ENCODE measurements around the gene PTPRD.

DNA sequence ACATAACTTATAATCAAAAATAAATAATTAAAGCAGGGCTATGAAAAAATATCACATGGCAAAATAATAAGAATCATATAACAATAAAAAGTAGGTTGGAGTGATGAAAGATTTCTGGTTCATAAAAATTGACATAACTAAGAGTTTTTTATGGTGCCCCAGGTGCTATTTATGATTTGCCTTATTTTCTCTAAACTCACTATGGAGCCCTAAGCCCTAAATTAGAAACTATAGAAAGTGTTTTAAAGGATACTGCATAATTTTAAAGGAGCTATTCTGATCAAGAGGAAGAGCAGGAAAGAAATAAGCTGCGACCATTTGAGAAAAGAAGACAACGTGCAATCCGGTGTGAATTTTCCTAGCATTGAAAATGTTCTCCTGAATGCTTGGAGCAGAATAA is 2178.2 kb downstream of the PTPRD start:
- no peak for TF ChIP-seq ELF2 (CRISPR knock-in tag; IDR thresholded peaks at IDR 0.05)
- no peak for TF ChIP-seq ZSCAN29 (IDR thresholded peaks at IDR 0.05)
- no peak for TF ChIP-seq MAZ (CRISPR knock-in tag; conservative IDR thresholded peaks at IDR 0.05 in 1 of 2, IDR thresholded peaks at IDR 0.05 in 1 of 2)
- no peak for TF ChIP-seq ZNF239 (CRISPR knock-in tag; IDR thresholded peaks at IDR 0.05)
- TF ChIP-seq EZH2 (IDR thresholded peaks at IDR 0.05; ENCODE audit: borderline replicate concordance, low read depth, low read length), result no peak
- TF ChIP-seq PHB2 (IDR thresholded peaks at IDR 0.05; ENCODE audit: low read depth), result no peak
- no peak for TF ChIP-seq SMC3 (conservative IDR thresholded peaks at IDR 0.05; ENCODE audit: insufficient read depth, low read depth, low read length)
- no peak for TF ChIP-seq PRMT5 (CRISPR knock-in tag; IDR thresholded peaks at IDR 0.05)
- TF ChIP-seq RNF2 (IDR thresholded peaks at IDR 0.05), result no peak
- TF ChIP-seq, protein P1, sequence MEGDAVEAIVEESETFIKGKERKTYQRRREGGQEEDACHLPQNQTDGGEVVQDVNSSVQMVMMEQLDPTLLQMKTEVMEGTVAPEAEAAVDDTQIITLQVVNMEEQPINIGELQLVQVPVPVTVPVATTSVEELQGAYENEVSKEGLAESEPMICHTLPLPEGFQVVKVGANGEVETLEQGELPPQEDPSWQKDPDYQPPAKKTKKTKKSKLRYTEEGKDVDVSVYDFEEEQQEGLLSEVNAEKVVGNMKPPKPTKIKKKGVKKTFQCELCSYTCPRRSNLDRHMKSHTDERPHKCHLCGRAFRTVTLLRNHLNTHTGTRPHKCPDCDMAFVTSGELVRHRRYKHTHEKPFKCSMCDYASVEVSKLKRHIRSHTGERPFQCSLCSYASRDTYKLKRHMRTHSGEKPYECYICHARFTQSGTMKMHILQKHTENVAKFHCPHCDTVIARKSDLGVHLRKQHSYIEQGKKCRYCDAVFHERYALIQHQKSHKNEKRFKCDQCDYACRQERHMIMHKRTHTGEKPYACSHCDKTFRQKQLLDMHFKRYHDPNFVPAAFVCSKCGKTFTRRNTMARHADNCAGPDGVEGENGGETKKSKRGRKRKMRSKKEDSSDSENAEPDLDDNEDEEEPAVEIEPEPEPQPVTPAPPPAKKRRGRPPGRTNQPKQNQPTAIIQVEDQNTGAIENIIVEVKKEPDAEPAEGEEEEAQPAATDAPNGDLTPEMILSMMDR (IDR thresholded peaks at IDR 0.05 in 2 of 3, conservative IDR thresholded peaks at IDR 0.05 in 1 of 3; ENCODE audit: insufficient read depth in 2 of 3, low read depth in 1 of 3, low read length in 3 of 3), result no peak
- no peak for TF ChIP-seq CSDE1 (IDR thresholded peaks at IDR 0.05)
